ENCODE results near the gene APOL1. TPM values are rescaled to one million over a fixed set of nuclear protein-coding genes. Genes with fewer than 3 reads are reported as not detected.
"Not testable (repeated sequence)": the region's sequence is repeated elsewhere in the genome, so short reads cannot be mapped to it uniquely, and the experiment has no call there.

APOL1 gene
- polyA plus RNA-seq, 4 donors = 11.0 to 15.7 (median 12.4) TPM

- no peak for DNase-seq (ENCODE audit: low read depth in 4 of 4, low spot score in 3 of 4)
Observed at GRCh38 chr22:36243986-36244385, 8.9 kb upstream of the APOL1 start.

- no peak for DNase-seq (ENCODE audit: low read depth in 4 of 4, low spot score in 3 of 4)
Observed at GRCh38 chr22:36244522-36245391, 8.2 kb upstream of the APOL1 start.

- no peak for DNase-seq (ENCODE audit: low read depth in 4 of 4, low spot score in 3 of 4)
Observed at GRCh38 chr22:36245805-36246356, 7.1 kb upstream of the APOL1 start.

GRCh38 chr22:36246718-36247117 lies 6.2 kb upstream of the APOL1 start:
- DNase-seq (ENCODE audit: low read depth in 4 of 4, low spot score in 3 of 4) = no peak

GRCh38 chr22:36247955-36248354 lies 5.0 kb upstream of the APOL1 start:
- DNase-seq (ENCODE audit: low read depth in 4 of 4, low spot score in 3 of 4) = no peak

- no peak for DNase-seq (ENCODE audit: low read depth in 4 of 4, low spot score in 3 of 4)
Observed at GRCh38 chr22:36249160-36249559, 3.8 kb upstream of the APOL1 start.

GRCh38 chr22:36250292-36250960 lies 2.5 kb upstream of the APOL1 start:
- not testable (repeated sequence) for DNase-seq (ENCODE audit: low read depth in 4 of 4, low spot score in 3 of 4)

GRCh38 chr22:36251979-36252608 lies 839 bp upstream of the APOL1 start:
- DNase-seq (ENCODE audit: low read depth in 4 of 4, low spot score in 3 of 4) = not testable (repeated sequence)

GRCh38 chr22:36253523-36254490 lies 874 bp downstream of the APOL1 start:
- DNase-seq (ENCODE audit: low read depth in 4 of 4, low spot score in 3 of 4) = no peak

- not testable (repeated sequence) for DNase-seq (ENCODE audit: low read depth in 4 of 4, low spot score in 3 of 4)
Observed at GRCh38 chr22:36255572-36255971, 2.6 kb downstream of the APOL1 start.

GRCh38 chr22:36256478-36256877 lies 3.5 kb downstream of the APOL1 start:
- no peak for DNase-seq (ENCODE audit: low read depth in 4 of 4, low spot score in 3 of 4)

GRCh38 chr22:36257308-36257707 lies 4.4 kb downstream of the APOL1 start:
- no peak for DNase-seq (ENCODE audit: low read depth in 4 of 4, low spot score in 3 of 4)

- no peak for DNase-seq (ENCODE audit: low read depth in 4 of 4, low spot score in 3 of 4)
Observed at GRCh38 chr22:36257948-36258670, 5.2 kb downstream of the APOL1 start.

- DNase-seq (ENCODE audit: low read depth in 4 of 4, low spot score in 3 of 4) = no peak
Observed at GRCh38 chr22:36258701-36259614, 6.0 kb downstream of the APOL1 start.

GRCh38 chr22:36259615-36260300 lies 6.8 kb downstream of the APOL1 start:
- no peak for DNase-seq (ENCODE audit: low read depth in 4 of 4, low spot score in 3 of 4)

GRCh38 chr22:36261675-36262074 lies 8.7 kb downstream of the APOL1 start:
- not testable (repeated sequence) for DNase-seq (ENCODE audit: low read depth in 4 of 4, low spot score in 3 of 4)

- DNase-seq (ENCODE audit: low read depth in 4 of 4, low spot score in 3 of 4) = not testable (repeated sequence)
Observed at GRCh38 chr22:36262307-36262706, 9.4 kb downstream of the APOL1 start.
